CD8-positive, alpha-beta memory T cell (primary cell): ENCODE data around the gene BCO2. TPM values are rescaled to one million over a fixed set of nuclear protein-coding genes. Genes with fewer than 3 reads are reported as not detected.
"Not testable (repeated sequence)": the region's sequence is repeated elsewhere in the genome, so short reads cannot be mapped to it uniquely, and the experiment has no call there.

ENCODE experiments used
- CTCF ChIA-PET: fragments of 350-600 bp; sonication (Branson Sonifier 250); formaldehyde crosslinking; loops from one replicate; lab custom pipeline; 2021; ENCODE audit warnings: antibody characterized with exemption; lab: Charles Lee
- POLR2A ChIA-PET: fragments of 350-600 bp; sonication (Branson Sonifier 250); formaldehyde crosslinking; loops from one replicate; lab custom pipeline; 2021; ENCODE audit warnings: antibody characterized with exemption; lab: Charles Lee
- DNase-seq, 5 donors: peaks; one replicate each; pipeline versions ENCODE4 v3.0.0 to v3.0.0-alpha.2; 2020 to 2022; ENCODE audit warnings: mixed read lengths in 1 of 5
- H3K27ac ChIP-seq: one replicate; pipeline ENCODE4 v1.7.0; 2013; ENCODE audit warnings: low read depth, mild to moderate bottlenecking, low read length, moderate library complexity
- H3K27me3 ChIP-seq: 2 replicates; pipeline ENCODE4 v1.7.0; 2013; ENCODE audit warnings: low read length, mild to moderate bottlenecking; ENCODE audit not compliant: insufficient read depth, poor library complexity, severe bottlenecking
- H3K36me3 ChIP-seq: 2 replicates; pipeline ENCODE4 v1.7.0; 2013; ENCODE audit warnings: mild to moderate bottlenecking, low read length, moderate library complexity; ENCODE audit not compliant: insufficient read depth
- H3K4me1 ChIP-seq: 2 replicates; pipeline ENCODE4 v1.7.0; 2013; ENCODE audit warnings: mild to moderate bottlenecking, low read length, moderate library complexity; ENCODE audit not compliant: insufficient read depth
- H3K4me3 ChIP-seq: 2 replicates; pipeline ENCODE4 v1.7.0; 2013; ENCODE audit warnings: mild to moderate bottlenecking, low read length
- H3K9me3 ChIP-seq: 2 replicates; pipeline ENCODE4 v1.7.0; 2013; ENCODE audit warnings: mild to moderate bottlenecking, low read length
- H3K27ac Mint-ChIP-seq, 8 donors: one replicate each; pipeline ENCODE4 v1.8.0; 2020 to 2021; ENCODE audit warnings: mixed read lengths in 8 of 8, mild to moderate bottlenecking in 6 of 8, inconsistent platforms in 3 of 8, moderate library complexity in 3 of 8
- H3K27me3 Mint-ChIP-seq, 2 donors: one replicate each; pipeline ENCODE4 v1.8.0; 2020 to 2021; ENCODE audit warnings: mixed read lengths in 2 of 2, mild to moderate bottlenecking in 1 of 2, moderate library complexity in 1 of 2
- H3K36me3 Mint-ChIP-seq, 3 donors: one replicate each; pipeline ENCODE4 v1.8.0; 2020 to 2021; ENCODE audit warnings: mixed read lengths in 3 of 3, inconsistent platforms in 1 of 3, mild to moderate bottlenecking in 1 of 3
- H3K4me1 Mint-ChIP-seq, 3 donors: one replicate each; pipeline ENCODE4 v1.8.0; 2020 to 2021; ENCODE audit warnings: mixed read lengths in 3 of 3, inconsistent platforms in 1 of 3, mild to moderate bottlenecking in 1 of 3
- H3K4me3 Mint-ChIP-seq, 7 donors: one replicate each; pipeline ENCODE4 v1.8.0; 2020 to 2021; ENCODE audit warnings: mixed read lengths in 7 of 7, mild to moderate bottlenecking in 6 of 7, moderate library complexity in 4 of 7, inconsistent platforms in 2 of 7
- H3K9me3 Mint-ChIP-seq, 5 donors: one replicate each; pipeline ENCODE4 v1.8.0; 2020 to 2022; ENCODE audit warnings: mixed read lengths in 5 of 5, mild to moderate bottlenecking in 3 of 5, moderate library complexity in 2 of 5, inconsistent platforms in 1 of 5
- polyA plus RNA-seq: library from polyadenylated mRNA; unstranded; fragments of 300-500 nt; fragmentation: Illumina TruSeq; gene quantifications from one replicate; pipeline ENCODE4 v1.2.3, GENCODE V29; 2021
- total RNA-seq, 2 experiments: library from RNA; stranded (reverse); gene quantifications; one replicate each; pipeline ENCODE4 v1.2.3, GENCODE V29; 2021

The BCO2 gene
- total and polyA plus RNA-seq, 3 experiments from 2014 or later: 0.17 to 1.1 (median 0.84) TPM

DNA sequence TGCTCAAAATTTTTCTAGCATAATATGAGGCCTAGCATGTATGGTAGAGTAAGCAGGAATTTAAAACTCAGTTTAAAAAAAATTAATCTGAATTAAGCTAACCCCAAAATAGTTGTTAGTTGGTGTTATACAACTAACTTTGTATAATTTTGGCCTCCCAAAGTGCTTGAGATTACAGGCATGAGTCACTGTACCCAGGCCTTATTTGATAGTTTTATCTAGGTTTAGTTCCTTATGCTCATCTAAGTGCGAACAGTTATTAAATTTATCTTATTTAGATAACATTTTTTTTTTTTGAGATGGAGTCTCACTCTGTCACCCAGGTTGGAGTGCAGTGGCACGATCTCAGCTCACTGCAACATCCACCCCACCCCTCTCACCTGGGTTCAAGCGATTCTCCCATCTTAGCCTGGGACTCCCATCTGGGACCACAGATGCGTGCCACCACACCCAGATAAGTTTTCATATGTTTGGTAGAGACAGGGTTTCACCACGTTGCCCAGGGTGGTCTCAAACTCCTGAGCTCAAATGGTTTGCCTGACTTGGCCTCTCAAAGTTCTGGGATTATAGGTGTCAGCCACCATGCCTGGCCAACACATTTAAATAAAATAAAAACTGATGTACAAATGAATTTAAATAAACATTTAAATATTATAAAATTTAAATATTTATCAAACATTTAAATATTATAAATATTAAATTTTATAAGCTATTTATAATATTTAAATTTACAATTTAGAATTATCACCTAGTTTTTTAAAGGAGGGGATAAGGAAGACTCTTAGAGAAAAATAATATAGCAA lies 19.0 kb upstream of the BCO2 start:
- H3K9me3 Mint-ChIP-seq: no peaks in the 10 kb centered on the region
- CTCF ChIA-PET: no interaction called here
- H3K27ac Mint-ChIP-seq: no peak overlapping the region

DNA sequence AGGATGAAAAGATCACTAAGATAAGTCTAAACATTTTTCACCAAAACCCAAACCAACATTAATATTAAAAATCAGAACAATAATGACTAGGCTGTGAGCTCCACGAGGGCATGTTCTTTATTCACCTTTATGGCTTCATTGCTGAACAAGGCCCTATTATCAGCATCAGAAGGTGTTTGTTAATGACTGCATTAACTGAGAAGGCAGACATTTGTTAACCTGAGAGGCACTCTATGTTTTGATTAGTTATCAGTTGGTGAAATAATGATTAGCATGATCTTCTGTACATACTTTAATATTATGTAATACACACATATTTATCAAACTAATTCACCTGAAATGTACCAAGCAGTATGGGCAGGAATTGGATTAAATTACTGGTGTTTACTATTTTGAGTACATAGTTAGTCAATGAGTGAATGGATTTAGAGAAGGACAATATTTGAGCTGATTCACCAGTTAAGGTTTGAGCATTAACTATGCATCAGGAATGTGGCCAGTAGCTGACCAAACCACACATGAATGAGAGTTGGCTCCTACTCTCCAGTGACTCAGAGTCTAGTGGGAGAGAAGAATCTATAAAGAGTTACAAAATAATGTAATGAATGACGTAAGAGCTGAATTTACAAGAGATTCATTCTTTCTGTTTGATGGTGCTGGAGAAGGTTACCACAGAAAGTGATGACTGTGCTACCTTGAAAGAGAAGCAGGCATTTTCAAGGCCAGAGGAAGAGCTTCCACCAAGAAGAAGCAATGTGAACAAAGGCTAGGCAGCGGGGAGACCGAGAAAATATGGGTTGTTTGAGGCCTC lies 18.2 kb upstream of the BCO2 start:
- POLR2A ChIA-PET: no interaction called here

More for the DNA sequence above, 19.0 kb upstream of the BCO2 start:
- H3K27me3 ChIP-seq: no peaks in the 10 kb centered on the region
- no peak overlapping the region for H3K4me3 ChIP-seq
- POLR2A ChIA-PET: no interaction called here
- Mint-ChIP-seq H3K27me3 (peaks cover 0 to 6% of the 10 kb centered on the region in 2 donors), H3K36me3 (peaks cover 0 to 3% (median 2%) of the 10 kb centered on the region in 3 donors), H3K4me3 (no peak overlapping the region), H3K4me1 (no peaks in the 10 kb centered on the region)
- DNase-seq: no peak
- no peaks in the 10 kb centered on the region for H3K9me3 ChIP-seq
- H3K4me1 ChIP-seq: no peaks in the 10 kb centered on the region
- no peaks in the 10 kb centered on the region for H3K36me3 ChIP-seq
- H3K27ac ChIP-seq: no peak overlapping the region

DNA sequence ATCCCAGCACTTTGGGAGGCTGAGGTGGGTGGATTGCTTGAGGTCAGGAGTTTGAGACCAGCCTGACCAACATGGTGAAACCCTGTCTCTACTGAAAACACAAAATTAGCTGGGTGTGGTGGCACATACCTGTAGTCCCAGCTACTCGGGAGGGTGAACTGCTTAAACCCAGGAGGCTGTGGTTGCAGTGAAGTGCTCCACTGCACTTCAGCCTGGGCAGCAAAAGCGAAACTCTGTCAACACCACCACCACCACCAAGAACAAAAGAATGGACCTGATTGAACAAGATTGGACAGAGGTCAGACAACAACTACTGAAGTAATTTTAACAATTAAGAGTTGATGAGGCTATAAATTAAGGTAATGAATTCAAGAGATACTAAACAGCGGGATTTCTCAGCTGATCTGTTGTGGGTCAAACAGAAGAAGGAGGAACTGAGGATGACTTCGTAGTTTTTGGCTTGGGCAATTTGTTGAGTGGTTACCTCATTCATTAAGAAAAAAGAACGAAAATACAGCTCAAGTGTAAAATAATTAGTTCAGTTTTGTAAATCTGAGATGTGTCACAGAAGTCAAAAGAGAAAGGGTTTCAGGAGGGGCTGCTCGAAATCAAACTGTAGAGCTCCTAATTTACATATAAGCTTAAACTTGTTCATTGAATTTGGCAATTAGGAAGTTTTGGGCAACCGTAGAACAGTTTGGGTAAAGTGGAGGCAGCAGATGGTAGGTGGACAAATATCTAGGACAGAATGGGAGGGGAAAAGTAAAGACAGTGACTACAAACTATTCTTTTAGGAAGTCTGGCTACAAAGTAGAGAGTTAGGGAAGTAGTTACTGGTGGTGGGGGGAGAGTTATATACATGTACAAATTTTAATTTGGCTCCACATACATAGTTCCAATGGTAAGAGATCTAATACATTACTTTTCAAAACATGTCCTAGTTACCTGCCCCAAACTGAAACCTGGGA lies 15.9 kb upstream of the BCO2 start:
- Histone ChIP-seq H3K36me3 (no peaks in the 10 kb centered on the region), H3K4me3 (no peak overlapping the region), H3K27ac (no peak overlapping the region), H3K9me3 (no peaks in the 10 kb centered on the region), H3K4me1 (no peaks in the 10 kb centered on the region), H3K27me3 (no peaks in the 10 kb centered on the region)
- H3K27me3 Mint-ChIP-seq: peaks cover 1 to 13% of the 10 kb centered on the region in 2 donors
- POLR2A ChIA-PET: no interaction called here
- CTCF ChIA-PET: no interaction called here
- no peaks in the 10 kb centered on the region for H3K9me3 Mint-ChIP-seq
- H3K36me3 Mint-ChIP-seq: peaks cover 0 to 8% (median 4%) of the 10 kb centered on the region in 3 donors
- H3K4me1 Mint-ChIP-seq: no peaks in the 10 kb centered on the region
- H3K4me3 Mint-ChIP-seq: no peak overlapping the region
- no peak overlapping the region for H3K27ac Mint-ChIP-seq
- DNase-seq: no peak

More for the DNA sequence above, 18.2 kb upstream of the BCO2 start:
- no peak overlapping the region for H3K27ac Mint-ChIP-seq
- H3K9me3 Mint-ChIP-seq: no peaks in the 10 kb centered on the region
- Histone ChIP-seq H3K27ac (no peak overlapping the region), H3K9me3 (no peaks in the 10 kb centered on the region), H3K27me3 (no peaks in the 10 kb centered on the region), H3K4me3 (no peak overlapping the region), H3K36me3 (no peaks in the 10 kb centered on the region), H3K4me1 (no peaks in the 10 kb centered on the region)
- peaks cover 0 to 8% (median 4%) of the 10 kb centered on the region in 3 donors for H3K36me3 Mint-ChIP-seq
- CTCF ChIA-PET: no interaction called here
- peaks cover 0 to 6% of the 10 kb centered on the region in 2 donors for H3K27me3 Mint-ChIP-seq
- H3K4me1 Mint-ChIP-seq: no peaks in the 10 kb centered on the region
- no peak overlapping the region for H3K4me3 Mint-ChIP-seq
- DNase-seq: no peak

- Histone ChIP-seq H3K4me3 (no peak overlapping the region), H3K36me3 (no peaks in the 10 kb centered on the region), H3K4me1 (no peaks in the 10 kb centered on the region), H3K27me3 (no peaks in the 10 kb centered on the region), H3K9me3 (no peaks in the 10 kb centered on the region), H3K27ac (no peak overlapping the region)
- H3K4me1 Mint-ChIP-seq: no peaks in the 10 kb centered on the region
- peaks cover 0 to 8% (median 4%) of the 10 kb centered on the region in 3 donors for H3K36me3 Mint-ChIP-seq
- no peak for DNase-seq
- ChIA-PET CTCF (no interaction called here), POLR2A (no interaction called here)
- no peak overlapping the region for H3K27ac Mint-ChIP-seq
- no peak overlapping the region for H3K4me3 Mint-ChIP-seq
- H3K27me3 Mint-ChIP-seq: peaks cover 1 to 17% of the 10 kb centered on the region in 2 donors
- no peaks in the 10 kb centered on the region for H3K9me3 Mint-ChIP-seq
These were observed 15.0 kb upstream of the BCO2 start for GRCh38 chr11:112160091-112160848.

- Mint-ChIP-seq H3K27ac (no peak overlapping the region), H3K27me3 (peaks cover 1 to 17% of the 10 kb centered on the region in 2 donors), H3K4me3 (no peak overlapping the region), H3K4me1 (no peaks in the 10 kb centered on the region), H3K9me3 (no peaks in the 10 kb centered on the region), H3K36me3 (peaks cover 0 to 4% (median 4%) of the 10 kb centered on the region in 3 donors)
- ChIA-PET POLR2A (no interaction called here), CTCF (no interaction called here)
- Histone ChIP-seq H3K4me1 (no peaks in the 10 kb centered on the region), H3K27ac (no peak overlapping the region), H3K36me3 (no peaks in the 10 kb centered on the region), H3K9me3 (no peaks in the 10 kb centered on the region), H3K4me3 (no peak overlapping the region), H3K27me3 (no peaks in the 10 kb centered on the region)
- DNase-seq: no peak
These were observed 14.3 kb upstream of the BCO2 start for GRCh38 chr11:112161012-112161411.

- H3K9me3 Mint-ChIP-seq, H3K4me1 Mint-ChIP-seq, H3K27ac ChIP-seq, H3K36me3 ChIP-seq, H3K4me1 ChIP-seq, H3K4me3 Mint-ChIP-seq, DNase-seq, H3K36me3 Mint-ChIP-seq, H3K27ac Mint-ChIP-seq, H3K4me3 ChIP-seq, H3K27me3 ChIP-seq, POLR2A ChIA-PET, CTCF ChIA-PET, H3K9me3 ChIP-seq: not testable (repeated sequence)
- peaks cover 1 to 17% of the 10 kb centered on the region in 2 donors for H3K27me3 Mint-ChIP-seq
These were observed 13.1 kb upstream of the BCO2 start for GRCh38 chr11:112162200-112162599.

- H3K36me3 Mint-ChIP-seq: peaks cover 0 to 4% (median 4%) of the 10 kb centered on the region in 3 donors
These were observed 12.4 kb upstream of the BCO2 start for GRCh38 chr11:112162761-112163546.

More at GRCh38 chr11:112162761-112163546, 12.4 kb upstream of the BCO2 start:
- H3K27me3 Mint-ChIP-seq: peaks cover 4 to 24% of the 10 kb centered on the region in 2 donors
- Histone ChIP-seq H3K9me3 (no peaks in the 10 kb centered on the region), H3K27ac (no peak overlapping the region), H3K36me3 (no peaks in the 10 kb centered on the region), H3K27me3 (no peaks in the 10 kb centered on the region), H3K4me1 (no peaks in the 10 kb centered on the region), H3K4me3 (no peak overlapping the region)
- DNase-seq: no peak
- no peak overlapping the region for H3K27ac Mint-ChIP-seq
- POLR2A ChIA-PET: no interaction called here
- CTCF ChIA-PET: no interaction called here
- H3K4me3 Mint-ChIP-seq: no peak overlapping the region
- H3K4me1 Mint-ChIP-seq: no peaks in the 10 kb centered on the region
- H3K9me3 Mint-ChIP-seq: no peaks in the 10 kb centered on the region
